Effector memory CD8-positive, alpha-beta T cell (primary cell): ENCODE measurements around the gene PLEKHN1.

Experiments
- ATAC-seq: fragments of 150-1000 bp; cut with Tn5 transposase; replicated peaks from 2 replicates; pipeline ENCODE4 v1.10.0; 2021; ENCODE audit warnings: mild to moderate bottlenecking, moderate library complexity
- DNase-seq, 3 experiments: peaks; one replicate each; pipeline ENCODE4 v3.0.0; 2021
- H3K27ac Mint-ChIP-seq, 2 donors: one replicate each; pipeline ENCODE4 v1.8.0; 2022; ENCODE audit warnings: mild to moderate bottlenecking in 2 of 2, mixed read lengths in 2 of 2, moderate library complexity in 2 of 2
- H3K27me3 Mint-ChIP-seq, 2 donors: one replicate each; pipeline ENCODE4 v1.8.0; 2022; ENCODE audit warnings: mixed read lengths in 2 of 2
- H3K36me3 Mint-ChIP-seq: one replicate; pipeline ENCODE4 v1.8.0; 2022; ENCODE audit warnings: mild to moderate bottlenecking, moderate library complexity, mixed read lengths; ENCODE audit not compliant: insufficient read depth
- H3K4me1 Mint-ChIP-seq, 2 donors: one replicate each; pipeline ENCODE4 v1.8.0; 2022; ENCODE audit warnings: low read depth in 2 of 2, mixed read lengths in 2 of 2
- H3K4me3 Mint-ChIP-seq, 2 donors: one replicate each; pipeline ENCODE4 v1.8.0; 2022; ENCODE audit warnings: mild to moderate bottlenecking in 2 of 2, mixed read lengths in 2 of 2, moderate library complexity in 2 of 2
- H3K9me3 Mint-ChIP-seq, 2 donors: one replicate each; pipeline ENCODE4 v1.8.0; 2022; ENCODE audit warnings: mixed read lengths in 2 of 2

PLEKHN1 gene

DNA sequence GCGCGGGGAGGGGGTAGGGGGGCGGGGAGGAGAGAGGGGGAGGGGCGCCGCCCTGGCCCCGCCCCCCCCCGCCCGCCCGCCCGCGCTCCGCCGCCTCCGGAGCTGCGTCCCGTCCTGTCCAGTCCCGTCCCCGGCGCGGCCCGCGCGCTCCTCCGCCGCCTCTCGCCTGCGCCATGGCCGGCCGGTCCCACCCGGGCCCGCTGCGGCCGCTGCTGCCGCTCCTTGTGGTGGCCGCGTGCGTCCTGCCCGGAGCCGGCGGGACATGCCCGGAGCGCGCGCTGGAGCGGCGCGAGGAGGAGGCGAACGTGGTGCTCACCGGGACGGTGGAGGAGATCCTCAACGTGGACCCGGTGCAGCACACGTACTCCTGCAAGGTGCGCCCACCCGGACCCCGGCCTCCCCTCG lies 53.7 kb downstream of the PLEKHN1 start, which contains the start of gene AGRN:
Gene AGRN, plus strand, starts transcription at position 121 of the 405 bp plus-strand sequence. Its CDS starts 53 bp downstream, at position 174.
- H3K4me1 Mint-ChIP-seq: peaks cover 0 to 5% of the 10 kb centered on the region in 2 donors
- no peak for DNase-seq
- H3K27me3 Mint-ChIP-seq: peaks cover 4 to 17% of the 10 kb centered on the region in 2 donors
- no peaks in the 10 kb centered on the region for H3K9me3 Mint-ChIP-seq
- no peak within 1 kb of the TSS for H3K27ac Mint-ChIP-seq
- ATAC-seq: peak; percentile 32
- H3K4me3 Mint-ChIP-seq: peak within 1 kb of the TSS; percentile 67 to 68
- peaks cover 3% of the 10 kb centered on the region for H3K36me3 Mint-ChIP-seq

DNA sequence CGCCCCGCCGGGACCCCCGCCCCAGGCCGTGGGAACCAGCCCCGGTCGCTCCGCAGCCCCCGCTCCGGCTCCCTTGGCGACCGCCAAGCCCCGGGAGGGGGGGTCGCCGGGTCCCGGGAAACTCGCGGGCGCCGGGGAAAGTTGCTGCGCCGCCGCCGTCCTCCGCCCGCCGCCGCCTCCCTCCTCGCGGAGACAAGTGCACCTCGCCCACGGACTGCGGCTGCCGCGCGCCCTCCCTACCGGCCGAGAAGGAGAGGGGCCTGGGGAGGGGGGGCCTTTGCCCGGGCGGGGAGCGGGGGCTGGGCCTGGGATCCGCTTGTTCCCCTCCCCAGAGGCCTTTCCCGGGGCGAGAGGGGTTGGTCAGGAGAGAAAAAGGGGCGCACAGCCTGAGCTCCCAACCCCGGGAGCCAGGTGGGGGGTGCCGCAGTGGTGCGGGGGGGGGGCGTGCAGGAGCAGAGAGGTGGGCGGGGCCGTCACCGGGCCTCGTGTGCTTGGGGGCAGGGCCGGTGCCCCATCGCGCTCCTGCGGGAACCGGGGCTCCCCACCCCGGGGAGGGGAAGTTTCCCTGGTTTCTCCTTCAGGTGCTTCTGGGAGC lies 54.2 kb downstream of the PLEKHN1 start:
- peak overlapping the region; percentile 61 to 67 for H3K4me3 Mint-ChIP-seq
- H3K27ac Mint-ChIP-seq: no peak overlapping the region
- DNase-seq (no peak), ATAC-seq (no peak)
- H3K27me3 Mint-ChIP-seq: peaks cover 4 to 17% of the 10 kb centered on the region in 2 donors
- H3K9me3 Mint-ChIP-seq: no peaks in the 10 kb centered on the region
- H3K36me3 Mint-ChIP-seq: peaks cover 3% of the 10 kb centered on the region
- H3K4me1 Mint-ChIP-seq: peaks cover 0 to 5% of the 10 kb centered on the region in 2 donors

DNA sequence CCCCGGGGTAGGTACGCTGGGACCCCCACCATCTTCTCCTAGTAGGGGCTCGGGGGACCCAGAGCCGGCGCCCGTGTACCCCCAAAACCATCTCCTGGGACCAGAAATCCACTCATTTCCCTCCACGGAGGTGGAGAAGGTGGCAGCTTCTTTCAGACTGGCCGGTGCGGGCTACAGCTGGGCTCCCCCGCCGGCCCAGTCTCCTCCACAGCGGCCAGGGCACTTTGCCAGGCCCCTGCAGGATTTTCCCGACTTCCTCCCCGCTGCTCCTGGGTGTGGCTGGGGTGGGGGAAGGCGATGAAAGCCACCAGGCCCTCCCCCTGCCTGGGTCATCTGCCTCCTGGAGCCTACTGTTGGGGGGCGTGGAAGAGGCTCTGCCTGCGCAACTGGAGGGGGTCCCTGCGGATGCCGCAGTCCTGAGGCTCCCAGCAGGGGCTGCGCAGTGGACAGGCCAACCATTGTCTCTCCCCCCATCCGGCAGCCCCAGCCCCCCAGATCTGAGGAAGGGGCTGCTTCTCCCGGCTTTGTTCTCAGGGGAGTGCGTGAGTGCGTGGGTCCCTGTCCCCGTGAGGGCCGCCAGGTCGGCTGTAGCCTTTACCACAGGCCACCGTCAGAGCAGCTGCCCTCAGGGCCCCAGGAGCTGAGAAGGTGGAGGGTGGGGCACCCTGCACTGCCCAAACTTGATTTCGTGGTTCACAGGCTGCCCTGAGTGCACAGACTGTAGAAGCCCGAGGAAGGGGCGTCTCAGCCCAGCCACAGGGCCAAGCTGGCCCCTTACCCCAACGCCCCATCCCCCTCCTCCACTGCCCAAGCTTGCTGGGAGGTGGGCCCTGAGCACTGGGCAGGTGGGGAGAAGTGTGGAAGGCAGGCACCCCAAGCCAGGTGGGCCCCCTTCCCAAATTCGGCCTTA lies 55.0 kb downstream of the PLEKHN1 start:
- peak overlapping the region; percentile 60 to 62 for H3K4me3 Mint-ChIP-seq
- H3K27me3 Mint-ChIP-seq: peaks cover 4 to 17% of the 10 kb centered on the region in 2 donors
- no peak overlapping the region for H3K27ac Mint-ChIP-seq
- DNase-seq: no peak
- peaks cover 0 to 5% of the 10 kb centered on the region in 2 donors for H3K4me1 Mint-ChIP-seq
- H3K36me3 Mint-ChIP-seq: peaks cover 3% of the 10 kb centered on the region
- ATAC-seq: no peak
- no peaks in the 10 kb centered on the region for H3K9me3 Mint-ChIP-seq

DNA sequence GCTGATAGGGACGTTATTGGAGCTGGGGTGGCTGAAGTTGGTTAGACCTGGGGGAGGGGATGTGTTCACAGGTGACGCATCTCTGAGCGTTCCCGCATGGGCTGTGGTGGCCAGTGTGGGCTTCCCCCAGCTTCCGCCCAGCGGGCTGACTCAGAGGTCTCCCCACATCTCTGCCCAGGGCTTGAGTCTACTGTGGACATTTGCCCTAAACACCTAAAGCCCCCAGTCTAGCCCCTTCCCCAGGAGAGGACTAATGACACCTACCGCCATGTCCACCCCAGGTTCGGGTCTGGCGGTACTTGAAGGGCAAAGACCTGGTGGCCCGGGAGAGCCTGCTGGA lies 55.6 kb downstream of the PLEKHN1 start:
- H3K36me3 Mint-ChIP-seq: peaks cover 3% of the 10 kb centered on the region
- H3K27ac Mint-ChIP-seq: no peak overlapping the region
- H3K4me3 Mint-ChIP-seq: no peak overlapping the region
- peaks cover 4 to 17% of the 10 kb centered on the region in 2 donors for H3K27me3 Mint-ChIP-seq
- ATAC-seq (no peak), DNase-seq (no peak)
- H3K9me3 Mint-ChIP-seq: no peaks in the 10 kb centered on the region
- H3K4me1 Mint-ChIP-seq: peaks cover 0 to 5% of the 10 kb centered on the region in 2 donors

DNA sequence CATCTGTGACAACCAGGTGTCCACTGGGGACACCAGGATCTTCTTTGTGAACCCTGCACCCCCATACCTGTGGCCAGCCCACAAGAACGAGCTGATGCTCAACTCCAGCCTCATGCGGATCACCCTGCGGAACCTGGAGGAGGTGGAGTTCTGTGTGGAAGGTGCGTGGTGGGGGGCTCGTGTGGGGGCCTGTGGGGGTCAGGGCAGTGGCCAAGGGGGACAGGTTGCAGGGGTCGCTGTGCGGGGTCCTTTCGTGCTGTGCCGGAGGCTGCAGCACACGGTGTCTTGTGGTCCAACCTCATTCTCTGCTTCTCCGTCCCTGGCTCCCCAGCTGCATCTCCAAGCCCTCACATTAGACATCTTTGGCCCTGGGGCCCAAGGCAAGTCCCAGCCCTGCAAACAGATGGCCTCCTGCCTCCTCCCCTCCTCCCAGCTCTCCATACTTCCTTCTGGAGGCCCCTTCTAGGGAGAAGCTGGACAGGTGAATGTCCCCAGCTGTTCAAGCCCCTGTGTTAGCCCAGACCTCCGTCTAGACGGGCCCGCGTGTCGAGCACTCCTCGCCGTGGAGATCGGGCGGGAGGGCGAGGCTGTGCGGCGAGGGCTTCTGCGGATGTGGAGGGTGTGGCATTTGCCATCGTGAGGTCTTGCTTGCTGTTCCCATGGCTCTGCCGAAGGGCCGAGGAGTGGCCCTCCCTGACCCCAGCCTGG lies 56.2 kb downstream of the PLEKHN1 start:
- H3K27me3 Mint-ChIP-seq: peaks cover 4 to 17% of the 10 kb centered on the region in 2 donors
- no peaks in the 10 kb centered on the region for H3K9me3 Mint-ChIP-seq
- H3K4me1 Mint-ChIP-seq: peaks cover 0 to under 1% of the 10 kb centered on the region in 2 donors
- H3K36me3 Mint-ChIP-seq: peaks cover 3% of the 10 kb centered on the region
- no peak for DNase-seq
- peak overlapping the region in 1 of 2 donors; percentile 53 for H3K27ac Mint-ChIP-seq
- no peak for ATAC-seq
- peak overlapping the region; percentile 20 to 38 for H3K4me3 Mint-ChIP-seq

DNA sequence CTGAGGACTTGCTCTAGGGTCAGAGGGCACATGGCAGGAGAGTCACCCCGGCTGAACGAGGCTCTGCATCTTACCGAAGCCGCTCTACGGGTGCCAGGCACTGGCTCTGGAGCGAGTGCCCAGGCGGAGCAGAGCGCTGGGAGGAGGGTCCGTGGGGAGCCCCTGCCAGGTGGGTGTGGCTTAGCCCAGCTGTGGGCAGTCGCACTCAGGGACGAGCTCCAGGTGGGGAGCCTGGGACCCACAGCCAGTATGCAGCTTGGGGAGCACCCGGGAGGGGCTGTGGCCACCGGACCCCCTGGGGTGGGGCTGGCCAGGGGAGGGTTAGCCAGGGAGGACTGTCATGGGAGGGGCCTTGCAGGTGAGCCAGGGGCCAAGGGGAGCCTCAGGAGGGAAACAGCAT lies 57.4 kb downstream of the PLEKHN1 start:
- Mint-ChIP-seq H3K9me3 (no peaks in the 10 kb centered on the region), H3K27ac (no peak overlapping the region), H3K4me3 (no peak overlapping the region), H3K36me3 (peaks cover 3% of the 10 kb centered on the region), H3K4me1 (no peaks in the 10 kb centered on the region), H3K27me3 (peaks cover 4 to 17% of the 10 kb centered on the region in 2 donors)
- DNase-seq (no peak), ATAC-seq (no peak)

DNA sequence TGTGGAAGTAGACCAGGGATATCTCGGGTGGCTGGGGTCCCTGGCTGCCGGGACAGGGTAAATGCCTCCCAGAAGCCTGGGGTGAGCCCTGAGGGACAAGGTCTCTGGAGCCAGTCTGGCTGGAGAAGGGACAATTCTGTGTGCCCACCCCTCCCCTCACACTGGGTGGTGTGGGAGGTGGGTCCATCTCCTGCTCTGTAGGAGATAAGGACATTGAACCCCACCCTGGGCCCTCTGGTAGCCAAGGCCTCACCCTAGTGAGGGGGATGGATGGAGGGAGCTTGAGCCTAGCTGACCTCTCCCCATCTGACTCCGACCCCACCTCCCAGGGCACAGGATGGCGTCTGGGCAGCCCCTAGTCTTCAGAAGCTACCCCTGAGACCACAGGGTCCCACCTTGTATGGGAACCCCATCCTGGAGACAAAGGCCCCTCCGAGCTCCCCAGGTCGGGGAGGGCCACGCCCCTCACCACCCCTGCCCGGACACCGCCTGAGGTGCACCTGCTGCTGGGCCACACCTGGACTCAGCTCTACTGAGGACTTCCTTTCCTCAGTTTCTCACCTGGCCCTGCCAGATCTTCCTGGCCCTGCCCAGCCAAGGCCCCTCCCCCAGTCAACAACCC lies 58.0 kb downstream of the PLEKHN1 start:
- no peak overlapping the region for H3K4me3 Mint-ChIP-seq
- no peak for DNase-seq
- peaks cover 4 to 17% of the 10 kb centered on the region in 2 donors for H3K27me3 Mint-ChIP-seq
- H3K27ac Mint-ChIP-seq: no peak overlapping the region
- no peaks in the 10 kb centered on the region for H3K4me1 Mint-ChIP-seq
- no peak for ATAC-seq
- peaks cover 3% of the 10 kb centered on the region for H3K36me3 Mint-ChIP-seq
- no peaks in the 10 kb centered on the region for H3K9me3 Mint-ChIP-seq

DNA sequence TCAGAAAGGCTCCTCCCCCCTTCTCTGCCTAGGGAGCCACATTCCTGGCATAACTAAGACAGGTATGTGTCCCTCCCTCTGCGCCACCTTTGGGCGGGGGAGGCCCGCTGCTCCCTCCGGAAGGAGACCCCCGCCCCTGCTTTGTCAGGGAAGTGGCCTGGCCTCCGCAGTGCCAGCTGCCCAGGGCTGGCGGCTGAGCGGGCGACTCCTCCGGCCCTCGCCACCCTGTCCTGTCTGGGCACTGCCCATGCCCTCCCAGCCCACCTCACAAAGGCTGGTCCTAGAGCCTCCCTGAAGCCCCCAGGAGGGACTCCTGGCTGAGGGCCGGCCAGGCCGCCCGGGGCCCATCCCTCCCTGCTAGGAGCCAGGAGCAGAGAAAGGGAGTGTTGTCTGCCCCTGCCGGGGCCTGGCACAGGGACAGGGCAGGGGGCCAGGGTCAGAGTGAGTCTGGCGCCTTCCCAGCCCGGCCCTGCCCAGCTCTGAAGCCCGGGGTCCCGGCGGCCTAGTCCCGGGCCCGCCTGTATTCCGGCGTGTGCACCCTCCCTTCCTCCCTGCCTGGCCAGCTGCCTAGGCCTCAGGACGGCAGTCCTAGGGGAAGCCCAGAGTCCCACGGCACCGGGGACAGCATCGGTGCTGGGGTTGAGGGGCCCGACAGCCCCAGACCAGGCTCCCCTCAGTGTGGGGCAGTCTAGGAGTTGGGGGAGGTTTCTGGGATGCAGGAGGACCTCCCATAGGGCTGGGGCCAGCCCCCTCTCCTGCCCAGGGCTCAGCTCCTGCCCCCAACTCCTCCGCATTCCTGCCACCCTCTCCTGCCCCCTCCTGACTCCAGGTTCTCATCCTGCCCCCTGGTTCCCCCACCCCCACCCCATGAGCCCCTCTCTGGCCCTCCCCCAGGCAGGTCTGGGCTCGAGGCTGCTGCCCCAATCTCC lies 58.8 kb downstream of the PLEKHN1 start:
- Mint-ChIP-seq H3K36me3 (peaks cover 3% of the 10 kb centered on the region), H3K9me3 (no peaks in the 10 kb centered on the region), H3K27me3 (peaks cover 4 to 17% of the 10 kb centered on the region in 2 donors), H3K27ac (no peak overlapping the region), H3K4me3 (no peak overlapping the region), H3K4me1 (no peaks in the 10 kb centered on the region)
- no peak for DNase-seq
- ATAC-seq: no peak
